Fibroblast of peridontal ligament (primary cell): ENCODE measurements around the gene B3GALT5.

ENCODE experiments used
- DNase-seq: peaks from one replicate; pipeline ENCODE4 v3.0.0-alpha.2; 2010; ENCODE audit errors: extremely low read depth

The B3GALT5 gene

DNA sequence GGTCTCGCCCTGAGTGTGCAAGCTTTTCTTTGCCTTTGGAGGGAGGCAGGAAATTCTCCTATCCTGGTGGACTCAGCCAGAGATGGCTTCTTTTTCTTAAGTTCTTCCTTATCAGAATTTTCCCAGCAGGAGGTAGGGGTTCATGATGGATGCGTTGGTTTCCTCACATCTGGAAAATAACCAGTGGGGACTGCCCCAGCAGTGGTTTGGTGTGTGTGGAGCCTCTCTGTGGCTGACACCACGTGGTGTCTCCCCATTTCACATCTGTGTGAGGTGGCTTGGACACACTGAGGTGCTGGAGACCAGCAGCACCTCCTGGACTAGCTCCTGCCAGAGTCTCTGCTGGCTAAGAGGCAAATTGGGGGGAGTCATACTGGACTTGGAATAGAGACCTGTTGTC lies 32.6 kb downstream of the B3GALT5 start:
- DNase-seq, result no peak

DNA sequence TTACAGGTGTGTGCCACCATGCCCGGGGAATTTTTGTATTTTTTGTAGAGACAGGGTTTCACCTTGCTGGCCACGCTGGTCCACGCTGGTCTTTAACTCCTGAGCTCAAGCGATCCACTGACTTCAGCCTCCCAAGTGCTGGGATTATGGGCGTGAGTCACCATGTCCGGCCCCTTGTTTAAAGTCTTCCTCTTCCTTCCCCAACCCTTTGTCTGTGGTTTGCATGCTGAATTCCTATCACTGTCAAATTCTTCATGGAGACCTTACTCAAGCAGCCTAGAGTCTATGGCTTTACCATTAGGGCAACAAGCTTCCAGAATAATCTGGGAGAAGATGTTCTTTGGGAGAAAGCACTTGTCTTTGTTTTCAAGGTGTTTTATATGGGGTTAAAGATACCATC lies 34.7 kb downstream of the B3GALT5 start:
- no peak for DNase-seq

DNA sequence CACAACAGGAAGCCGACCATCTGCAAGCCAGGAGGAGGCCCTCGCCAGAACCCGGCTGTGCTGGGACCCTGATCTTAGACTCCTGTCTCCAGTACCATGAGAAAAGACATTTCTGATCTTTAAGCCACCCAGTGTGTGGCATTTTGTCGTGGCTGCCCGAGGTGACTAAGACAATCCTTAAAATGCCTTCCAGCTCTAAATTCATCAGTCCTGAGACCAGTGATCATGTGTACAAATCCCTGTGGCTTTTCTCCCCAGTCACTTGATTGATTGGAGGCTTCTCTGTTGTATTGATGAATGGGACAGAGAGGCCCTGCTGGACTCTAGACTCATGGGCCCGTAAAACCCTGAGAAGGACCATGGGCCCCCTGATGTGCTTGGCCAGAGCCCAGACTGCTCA lies 36.1 kb downstream of the B3GALT5 start:
- DNase-seq, result no peak

DNA sequence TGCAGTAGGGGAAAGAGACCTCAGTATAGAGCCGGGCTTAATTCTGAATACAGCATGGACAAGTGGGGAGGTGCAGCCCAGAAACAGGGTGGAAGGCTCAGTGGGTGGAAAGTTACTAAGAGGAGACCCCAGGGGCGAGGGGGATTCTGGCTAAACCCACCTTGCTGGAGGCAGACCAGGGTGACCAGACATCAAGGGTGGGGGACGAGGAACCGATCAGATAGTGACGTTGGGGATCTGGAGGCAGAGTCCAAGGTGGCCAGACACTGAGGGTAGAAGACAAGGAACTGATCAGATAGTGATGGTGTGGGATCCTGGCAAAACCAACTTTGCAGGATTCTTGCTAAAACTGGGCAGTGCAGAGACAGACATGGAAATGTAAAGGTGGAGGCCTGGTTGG lies 36.8 kb downstream of the B3GALT5 start:
- DNase-seq, result no peak

- DNase-seq, result no peak
These were observed 37.6 kb downstream of the B3GALT5 start for GRCh38 chr21:39650306-39650705.

- DNase-seq, result no peak
These were observed 38.1 kb downstream of the B3GALT5 start for GRCh38 chr21:39650801-39651200.

- DNase-seq, result no peak
These were observed 38.5 kb downstream of the B3GALT5 start for GRCh38 chr21:39651206-39651605.

- DNase-seq, result no peak
These were observed 42.2 kb downstream of the B3GALT5 start for GRCh38 chr21:39654951-39655350.

DNA sequence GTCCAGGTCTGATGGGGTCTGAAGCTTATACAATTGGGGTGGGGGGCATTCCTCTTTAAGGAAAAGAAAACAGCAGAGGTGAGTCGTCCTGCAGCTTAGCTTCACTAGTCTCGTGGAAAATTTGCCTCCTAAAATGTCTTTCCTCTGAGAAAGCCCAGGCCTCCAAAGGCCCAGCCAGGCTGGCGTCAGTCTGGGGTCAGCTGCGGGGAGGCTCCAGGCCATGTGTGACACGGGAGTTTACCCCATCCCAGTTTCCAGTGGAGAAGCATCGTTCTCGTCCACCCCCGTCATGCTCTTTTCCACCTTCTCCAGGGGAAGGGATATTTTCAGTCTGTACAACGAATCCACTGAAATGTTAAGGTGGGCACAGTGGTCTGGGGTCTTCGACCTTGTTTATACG lies 42.8 kb downstream of the B3GALT5 start:
- DNase-seq, result no peak

- no peak for DNase-seq
These were observed 43.5 kb downstream of the B3GALT5 start for GRCh38 chr21:39656209-39656608.

DNA sequence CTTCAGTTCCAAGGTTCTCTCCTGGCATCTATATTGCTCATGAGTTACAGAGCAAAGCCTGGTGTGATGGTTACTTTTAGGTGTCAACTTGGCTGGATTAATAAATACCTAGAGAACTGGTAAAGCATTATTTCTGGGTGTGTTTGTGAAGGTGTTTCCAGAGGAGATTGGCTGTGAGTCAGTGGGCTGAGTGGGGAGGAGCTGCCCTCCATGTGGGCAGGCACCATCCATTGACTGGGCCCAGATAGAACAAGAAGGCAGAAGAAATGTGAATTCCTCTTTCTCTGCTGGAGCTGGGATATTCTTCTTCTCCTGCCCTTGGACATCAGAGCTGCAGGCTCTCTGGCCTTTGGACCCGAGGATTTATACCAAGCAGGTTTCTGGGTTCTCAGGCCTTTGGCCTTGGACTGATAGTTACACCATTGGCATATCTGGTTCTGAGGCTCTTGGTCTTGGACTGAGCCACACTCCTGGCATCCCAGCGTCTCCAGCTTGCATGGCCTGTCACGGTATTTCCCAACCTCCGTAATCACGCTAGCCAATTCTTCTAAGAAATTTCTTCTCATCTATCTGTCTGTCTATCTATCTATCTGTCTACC lies 44.5 kb downstream of the B3GALT5 start:
- no peak for DNase-seq

GRCh38 chr21:39658066-39658465 lies 45.3 kb downstream of the B3GALT5 start:
- DNase-seq, result no peak

- no peak for DNase-seq
These were observed 46.5 kb downstream of the B3GALT5 start for GRCh38 chr21:39659070-39659815.

DNA sequence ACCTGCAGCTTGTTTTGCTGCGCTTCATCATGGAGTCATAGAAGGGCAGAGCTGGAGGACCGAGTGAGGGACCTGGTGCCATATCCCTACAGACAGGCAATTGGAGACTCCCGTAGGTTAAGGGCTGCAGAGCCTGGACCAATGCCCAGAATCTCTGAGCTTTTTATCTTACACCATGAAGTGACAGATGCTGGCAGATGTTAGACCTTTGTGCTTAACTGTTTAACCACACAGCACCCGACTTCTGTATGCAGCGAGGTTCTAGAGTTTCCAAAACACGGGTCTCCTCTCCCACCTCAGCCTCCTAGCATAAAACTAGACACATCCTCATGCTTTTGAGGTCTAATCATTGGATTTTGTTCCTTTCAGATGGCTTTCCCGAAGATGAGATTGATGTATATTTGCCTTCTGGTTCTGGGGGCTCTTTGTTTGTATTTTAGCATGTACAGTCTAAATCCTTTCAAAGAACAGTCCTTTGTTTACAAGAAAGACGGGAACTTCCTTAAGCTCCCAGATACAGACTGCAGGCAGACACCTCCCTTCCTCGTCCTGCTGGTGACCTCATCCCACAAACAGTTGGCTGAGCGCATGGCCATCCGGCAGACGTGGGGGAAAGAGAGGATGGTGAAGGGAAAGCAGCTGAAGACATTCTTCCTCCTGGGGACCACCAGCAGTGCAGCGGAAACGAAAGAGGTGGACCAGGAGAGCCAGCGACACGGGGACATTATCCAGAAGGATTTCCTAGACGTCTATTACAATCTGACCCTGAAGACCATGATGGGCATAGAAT lies 47.6 kb downstream of the B3GALT5 start:
- peak; percentile 54 for DNase-seq

DNA sequence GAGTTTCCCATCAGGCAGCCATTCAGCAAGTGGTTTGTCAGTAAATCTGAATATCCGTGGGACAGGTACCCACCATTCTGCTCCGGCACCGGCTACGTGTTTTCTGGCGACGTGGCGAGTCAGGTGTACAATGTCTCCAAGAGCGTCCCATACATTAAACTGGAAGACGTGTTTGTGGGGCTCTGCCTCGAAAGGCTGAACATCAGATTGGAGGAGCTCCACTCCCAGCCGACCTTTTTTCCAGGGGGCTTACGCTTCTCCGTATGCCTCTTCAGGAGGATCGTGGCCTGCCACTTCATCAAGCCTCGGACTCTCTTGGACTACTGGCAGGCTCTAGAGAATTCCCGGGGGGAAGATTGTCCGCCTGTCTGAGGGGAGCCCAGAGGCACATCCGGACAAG lies 48.4 kb downstream of the B3GALT5 start:
- DNase-seq, result no peak

- DNase-seq, result no peak
These were observed 49.0 kb downstream of the B3GALT5 start for GRCh38 chr21:39661740-39662139.

DNA sequence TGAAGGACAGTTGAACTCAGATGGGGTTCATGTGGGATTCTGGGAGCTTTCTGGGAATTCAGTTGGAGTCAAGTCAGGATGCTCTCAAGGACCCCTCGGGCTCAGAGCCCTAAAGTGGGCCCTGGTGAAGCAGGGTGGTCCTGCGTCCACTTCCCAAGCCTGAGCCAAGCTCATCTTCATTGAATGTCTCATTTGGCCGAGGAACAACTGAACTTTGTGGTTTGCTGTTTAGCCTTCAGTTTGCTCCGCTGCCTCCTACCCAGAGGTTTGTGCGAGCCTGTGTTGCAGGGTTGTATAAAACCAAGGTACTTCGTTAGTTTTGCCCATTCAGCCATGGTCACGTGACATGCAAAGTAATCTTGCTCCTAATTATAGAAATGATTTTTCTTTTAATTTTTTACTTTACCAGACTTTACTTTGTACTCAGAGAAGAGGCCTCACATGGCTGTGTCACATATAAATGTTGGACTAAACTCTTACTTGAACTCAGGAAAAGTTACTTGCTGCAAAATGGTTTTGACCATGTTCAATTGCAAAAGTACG lies 49.7 kb downstream of the B3GALT5 start:
- DNase-seq, result no peak

DNA sequence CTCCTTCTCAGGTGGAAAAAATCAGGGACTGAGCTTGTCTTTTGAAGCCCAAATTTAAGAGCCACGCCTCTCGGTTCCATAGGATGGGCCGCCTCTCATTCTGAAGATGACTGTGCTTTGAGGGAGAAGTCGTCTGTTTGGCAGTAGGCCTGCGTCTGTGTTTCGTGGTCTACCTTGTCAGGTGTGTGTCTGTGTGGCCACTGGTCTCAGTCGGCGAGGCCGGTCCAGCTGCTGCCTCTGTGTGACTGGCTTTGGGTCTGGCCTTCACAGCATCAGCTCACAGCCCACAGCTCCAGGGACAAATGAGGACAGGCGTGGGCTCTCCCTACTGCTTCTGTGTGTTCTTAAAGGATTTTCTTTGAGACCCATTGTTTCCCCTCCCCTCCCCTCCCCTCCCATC lies 50.3 kb downstream of the B3GALT5 start:
- DNase-seq, result no peak

DNA sequence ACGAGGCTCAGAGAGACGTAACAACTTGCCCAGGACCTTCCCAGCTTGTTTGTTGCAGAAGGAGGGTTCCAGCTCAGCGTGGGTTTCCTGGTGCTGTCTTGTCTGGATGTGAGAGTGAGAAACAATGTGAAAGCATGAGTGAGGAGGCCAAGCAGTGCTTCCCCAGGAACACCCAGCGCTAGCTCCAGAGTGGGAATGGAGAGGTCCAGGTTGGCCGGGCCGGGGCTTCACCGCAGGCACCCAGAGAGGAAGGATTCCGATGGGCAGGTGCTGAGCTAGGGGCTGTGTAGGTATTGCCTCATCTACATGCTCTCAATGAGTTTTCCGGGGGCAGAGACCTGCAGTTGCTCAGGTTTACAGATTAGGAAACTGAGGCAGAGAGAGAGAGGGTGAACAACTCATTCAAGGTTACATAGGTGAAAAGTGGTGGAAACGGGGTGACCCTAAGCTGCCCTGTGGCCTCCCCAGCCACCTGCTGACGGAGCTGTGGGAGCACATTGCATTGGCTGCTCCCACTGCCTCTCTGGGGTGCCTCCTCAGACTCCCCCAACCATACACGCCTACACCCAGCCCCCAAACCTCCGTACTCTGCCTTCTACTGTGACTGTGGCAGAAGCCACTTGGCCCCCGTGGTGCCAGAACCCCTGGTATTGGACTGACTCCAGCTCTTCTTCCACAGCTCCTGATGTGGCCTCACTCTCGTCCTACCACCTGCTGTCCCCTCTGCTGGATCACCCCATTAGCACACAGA lies 51.2 kb downstream of the B3GALT5 start:
- no peak for DNase-seq

DNA sequence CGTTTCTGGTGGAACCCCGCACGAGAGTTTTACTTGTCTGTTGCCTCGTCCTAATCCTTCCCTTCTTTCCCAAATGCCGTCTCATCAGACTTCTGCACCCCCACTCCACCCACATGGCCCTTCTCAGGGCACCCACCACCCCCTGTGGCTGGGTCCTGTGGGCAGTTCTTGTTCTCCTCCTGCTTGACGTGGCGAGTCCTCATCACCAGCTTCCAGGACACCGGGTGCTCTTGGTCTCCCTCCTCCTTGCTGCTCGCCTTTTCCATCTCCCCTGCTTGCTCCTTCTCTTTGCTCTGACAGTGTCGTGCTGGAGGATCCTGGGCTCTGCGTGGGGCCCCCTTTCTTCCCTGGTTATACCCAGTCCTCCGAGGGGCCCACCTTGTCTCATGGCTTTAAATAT lies 51.8 kb downstream of the B3GALT5 start:
- no peak for DNase-seq

GRCh38 chr21:39666026-39666425 lies 53.3 kb downstream of the B3GALT5 start:
- no peak for DNase-seq
